ENCODE results near the gene DOK1. TPM values are rescaled to one million over a fixed set of nuclear protein-coding genes. Genes with fewer than 3 reads are reported as not detected.
"Not testable (repeated sequence)": the region's sequence is repeated elsewhere in the genome, so short reads cannot be mapped to it uniquely, and the experiment has no call there.

Gene DOK1
- total RNA-seq, 1 experiment from 2014 or later: 21.9 TPM

- no peaks in the 10 kb centered on the region for H3K27me3 ChIP-seq
- no peak overlapping the region for H3K4me3 ChIP-seq
- DNase-seq: no peak
- no peaks in the 10 kb centered on the region for H3K9me3 ChIP-seq
- H3K36me3 ChIP-seq: peaks cover 6% of the 10 kb centered on the region; the same call in 1 of the 2 replicates
Measured at GRCh38 chr2:74555610-74556103, 1.1 kb downstream of the DOK1 start.

- no peak overlapping the region for H3K4me3 ChIP-seq
- no peak for DNase-seq
- no peaks in the 10 kb centered on the region for H3K27me3 ChIP-seq
- peaks cover 6% of the 10 kb centered on the region; the same call in 1 of the 2 replicates for H3K36me3 ChIP-seq
- no peaks in the 10 kb centered on the region for H3K9me3 ChIP-seq
Measured at GRCh38 chr2:74556159-74556558, 1.6 kb downstream of the DOK1 start.

GRCh38 chr2:74556831-74557370 is 2.4 kb downstream of the DOK1 start:
- Histone ChIP-seq H3K9me3 (no peaks in the 10 kb centered on the region), H3K27me3 (no peaks in the 10 kb centered on the region), H3K4me3 (no peak overlapping the region), H3K36me3 (peaks cover 4% of the 10 kb centered on the region; the same call in 1 of the 2 replicates)
- no peak for DNase-seq

GRCh38 chr2:74558284-74559230 is 4.0 kb downstream of the DOK1 start:
- no peak for DNase-seq
- H3K27me3 ChIP-seq: no peaks in the 10 kb centered on the region
- no peaks in the 10 kb centered on the region for H3K9me3 ChIP-seq
- no peak overlapping the region for H3K4me3 ChIP-seq
- no peaks in the 10 kb centered on the region for H3K36me3 ChIP-seq

GRCh38 chr2:74559912-74560311 is 5.4 kb downstream of the DOK1 start:
- Histone ChIP-seq H3K9me3 (no peaks in the 10 kb centered on the region), H3K36me3 (no peaks in the 10 kb centered on the region), H3K4me3 (no peak overlapping the region), H3K27me3 (no peaks in the 10 kb centered on the region)
- no peak for DNase-seq

- no peaks in the 10 kb centered on the region for H3K27me3 ChIP-seq
- H3K36me3 ChIP-seq: no peaks in the 10 kb centered on the region
- DNase-seq: no peak
- H3K9me3 ChIP-seq: no peaks in the 10 kb centered on the region
- H3K4me3 ChIP-seq: no peak overlapping the region
Measured at GRCh38 chr2:74560591-74560990, 6.1 kb downstream of the DOK1 start.

GRCh38 chr2:74561022-74561421 is 6.5 kb downstream of the DOK1 start:
- not testable (repeated sequence) for H3K36me3 ChIP-seq, DNase-seq, H3K4me3 ChIP-seq, H3K27me3 ChIP-seq, H3K9me3 ChIP-seq

- H3K27me3 ChIP-seq: no peaks in the 10 kb centered on the region
- no peak for DNase-seq
- no peaks in the 10 kb centered on the region for H3K9me3 ChIP-seq
- H3K4me3 ChIP-seq: no peak overlapping the region
- no peaks in the 10 kb centered on the region for H3K36me3 ChIP-seq
Measured at GRCh38 chr2:74562126-74562775, 7.7 kb downstream of the DOK1 start.

- H3K4me3 ChIP-seq: no peak overlapping the region
- H3K9me3 ChIP-seq: no peaks in the 10 kb centered on the region
- no peaks in the 10 kb centered on the region for H3K27me3 ChIP-seq
- DNase-seq: peak; percentile 38
- H3K36me3 ChIP-seq: no peaks in the 10 kb centered on the region
Measured at GRCh38 chr2:74564222-74564621, 9.7 kb downstream of the DOK1 start.

GRCh38 chr2:74566076-74566753 is 11.7 kb downstream of the DOK1 start:
- Histone ChIP-seq H3K36me3 (no peaks in the 10 kb centered on the region), H3K27me3 (no peaks in the 10 kb centered on the region), H3K4me3 (no peak overlapping the region), H3K9me3 (no peaks in the 10 kb centered on the region)
- DNase-seq: no peak

- H3K9me3 ChIP-seq: no peaks in the 10 kb centered on the region
- no peaks in the 10 kb centered on the region for H3K36me3 ChIP-seq
- no peak overlapping the region for H3K4me3 ChIP-seq
- H3K27me3 ChIP-seq: no peaks in the 10 kb centered on the region
- DNase-seq: peak; percentile 67
Measured at GRCh38 chr2:74566754-74567085, 12.2 kb downstream of the DOK1 start.

- no peaks in the 10 kb centered on the region for H3K36me3 ChIP-seq
- no peak overlapping the region for H3K4me3 ChIP-seq
- H3K9me3 ChIP-seq: no peaks in the 10 kb centered on the region
- DNase-seq: peak; percentile 73
- no peaks in the 10 kb centered on the region for H3K27me3 ChIP-seq
Measured at GRCh38 chr2:74567881-74568280, 13.4 kb downstream of the DOK1 start.

- DNase-seq: no peak
- Histone ChIP-seq H3K27me3 (no peaks in the 10 kb centered on the region), H3K4me3 (no peak overlapping the region), H3K9me3 (no peaks in the 10 kb centered on the region), H3K36me3 (no peaks in the 10 kb centered on the region)
Measured at GRCh38 chr2:74569686-74570085, 15.2 kb downstream of the DOK1 start.

GRCh38 chr2:74571058-74571457 is 16.5 kb downstream of the DOK1 start:
- no peak for DNase-seq
- Histone ChIP-seq H3K4me3 (no peak overlapping the region), H3K36me3 (no peaks in the 10 kb centered on the region), H3K9me3 (no peaks in the 10 kb centered on the region), H3K27me3 (no peaks in the 10 kb centered on the region)

GRCh38 chr2:74572178-74572925 is 17.8 kb downstream of the DOK1 start:
- no peaks in the 10 kb centered on the region for H3K27me3 ChIP-seq
- H3K36me3 ChIP-seq: no peaks in the 10 kb centered on the region
- no peak for DNase-seq
- no peak overlapping the region for H3K4me3 ChIP-seq
- H3K9me3 ChIP-seq: no peaks in the 10 kb centered on the region
